HepG2 (cell line): ENCODE measurements around the gene NARF. TPM values are rescaled to one million over a fixed set of nuclear protein-coding genes. Genes with fewer than 3 reads are reported as not detected.

ENCODE experiments used
- AGO1 ChIP-seq: fragments of 200-400 bp; formaldehyde crosslinking; IDR thresholded peaks from 2 replicates; pipeline ENCODE4 v1.6.1; 2017; ENCODE audit warnings: mild to moderate bottlenecking, low read depth, low read length, moderate library complexity; ENCODE audit not compliant: poor library complexity, severe bottlenecking
- AGO2 ChIP-seq: fragments of 200-400 bp; formaldehyde crosslinking; optimal IDR thresholded peaks from 2 replicates; pipeline ENCODE3; 2017; ENCODE audit warnings: mild to moderate bottlenecking, low read depth, low read length, moderate library complexity
- ATF6 ChIP-seq: sonication (generic); formaldehyde crosslinking; conservative IDR thresholded peaks from 2 replicates; pipeline ENCODE4 v1.4.0; 2020; ENCODE audit warnings: missing genetic modification reagents
- CBFB ChIP-seq: sonication (generic); formaldehyde crosslinking; IDR thresholded peaks from 2 replicates; pipeline ENCODE4 v1.4.0; 2020; ENCODE audit warnings: missing genetic modification reagents
- ESRRA ChIP-seq: sonication (generic); formaldehyde crosslinking; IDR thresholded peaks from 2 replicates; pipeline ENCODE4 v1.5.1; 2020; ENCODE audit warnings: mild to moderate bottlenecking, low read depth, missing genetic modification reagents
- PCBP2 ChIP-seq: fragments of 200-400 bp; formaldehyde crosslinking; optimal IDR thresholded peaks from 2 replicates; pipeline ENCODE3; 2018; ENCODE audit warnings: low read length, low read depth; ENCODE audit not compliant: poor library complexity, severe bottlenecking
- POLR2AphosphoS5 ChIP-seq: IDR thresholded peaks from 2 replicates; pipeline ENCODE4 v1.6.1; 2012; ENCODE audit warnings: low read depth, low read length
- RBFOX2 ChIP-seq: fragments of 200-400 bp; formaldehyde crosslinking; IDR thresholded peaks from 2 replicates; pipeline ENCODE4 v1.6.1; 2017; ENCODE audit warnings: low read depth, mild to moderate bottlenecking, low read length
- TEF ChIP-seq: sonication (generic); formaldehyde crosslinking; IDR thresholded peaks from 2 replicates; pipeline ENCODE4 v1.5.0; 2020; ENCODE audit warnings: missing genetic modification reagents
- TERF1 ChIP-seq: sonication (generic); formaldehyde crosslinking; IDR thresholded peaks from 2 replicates; pipeline ENCODE4 v1.8.0; 2022; ENCODE audit warnings: mild to moderate bottlenecking, missing genetic modification reagents, moderate library complexity
- ZBED4 ChIP-seq: sonication (generic); formaldehyde crosslinking; IDR thresholded peaks from 2 replicates; pipeline ENCODE4 v1.4.0; 2020; ENCODE audit warnings: missing genetic modification reagents, borderline replicate concordance
- ZFP91 ChIP-seq: sonication (generic); formaldehyde crosslinking; IDR thresholded peaks from 2 replicates; pipeline ENCODE4 v1.9.0; 2022; ENCODE audit warnings: missing genetic modification reagents, mild to moderate bottlenecking, borderline replicate concordance
- ZNF224 ChIP-seq: sonication (generic); formaldehyde crosslinking; IDR thresholded peaks from 2 replicates; pipeline ENCODE4 v1.5.0; 2020; ENCODE audit warnings: mild to moderate bottlenecking, missing genetic modification reagents
- ZNF280B ChIP-seq: sonication (generic); formaldehyde crosslinking; IDR thresholded peaks from 2 replicates; pipeline ENCODE4 v1.5.0; 2020; ENCODE audit warnings: missing genetic modification reagents, mild to moderate bottlenecking, borderline replicate concordance
- ZNF598 ChIP-seq: sonication (generic); formaldehyde crosslinking; IDR thresholded peaks from 2 replicates; pipeline ENCODE4 v1.5.1; 2020; ENCODE audit warnings: mild to moderate bottlenecking, missing genetic modification reagents, borderline replicate concordance
- polyA plus RNA-seq, 8 experiments: library from polyadenylated mRNA; depleted of rRNA in 3 of 8; stranded (reverse) in 7 of 8; unstranded in 1 of 8; fragments of >200 nt; fragmentation: Illumina TruSeq in 4 of 8; extraction: Trizol in 4 of 8; gene quantifications; 2 replicates each; pipeline versions ENCODE4 v1.2.1 to v1.2.3, GENCODE V29; 2011 to 2016; ENCODE audit warnings: low read depth in 4 of 8, missing spikeins in 1 of 8, mixed read lengths in 1 of 8; ENCODE audit not compliant: insufficient read depth in 1 of 8
- total RNA-seq, 5 experiments: library from RNA; depleted of rRNA; stranded (reverse); fragments of >200 nt; fragmentation: Illumina TruSeq; extraction: Trizol; gene quantifications; 2 replicates each; pipeline ENCODE4 v1.2.3, GENCODE V29; 2016; ENCODE audit warnings: low read depth in 1 of 5

NARF gene
- total and polyA plus RNA-seq, 2 of the 13 experiments (the other 11 are each of a cell fraction or from before 2014, with no cell fraction given): 61.1 to 144 TPM

GRCh38 chr17:82441691-82442487 is 16.7 kb upstream of the NARF start (continued):
- TF ChIP-seq CBFB (CRISPR knock-in tag): no peak
- no peak for TF ChIP-seq ZNF224 (CRISPR knock-in tag)
- no peak for TF ChIP-seq ZBED4 (CRISPR knock-in tag)
- TF ChIP-seq ESRRA (CRISPR knock-in tag): no peak
- no peak for TF ChIP-seq TERF1 (CRISPR knock-in tag)
- no peak for TF ChIP-seq ZNF598 (CRISPR knock-in tag)
- TF ChIP-seq ZFP91 (CRISPR knock-in tag): peak; percentile 36; the same call in 1 of the 2 replicates
- peak; percentile 57 for TF ChIP-seq AGO1
- TF ChIP-seq POLR2AphosphoS5: peak; percentile 48; the same call in 1 of the 2 replicates
- TF ChIP-seq PCBP2: peak; percentile 2
- TF ChIP-seq ZNF280B (CRISPR knock-in tag): 0 out of 2 replicates have a peak, but pooled peaks have one; percentile 57
- peak; percentile 76 for TF ChIP-seq RBFOX2
- TF ChIP-seq AGO2: peak; percentile 96
- no peak for TF ChIP-seq ATF6
- no peak for TF ChIP-seq TEF (CRISPR knock-in tag)
